ENCODE data around the gene PTGFR.

DNA sequence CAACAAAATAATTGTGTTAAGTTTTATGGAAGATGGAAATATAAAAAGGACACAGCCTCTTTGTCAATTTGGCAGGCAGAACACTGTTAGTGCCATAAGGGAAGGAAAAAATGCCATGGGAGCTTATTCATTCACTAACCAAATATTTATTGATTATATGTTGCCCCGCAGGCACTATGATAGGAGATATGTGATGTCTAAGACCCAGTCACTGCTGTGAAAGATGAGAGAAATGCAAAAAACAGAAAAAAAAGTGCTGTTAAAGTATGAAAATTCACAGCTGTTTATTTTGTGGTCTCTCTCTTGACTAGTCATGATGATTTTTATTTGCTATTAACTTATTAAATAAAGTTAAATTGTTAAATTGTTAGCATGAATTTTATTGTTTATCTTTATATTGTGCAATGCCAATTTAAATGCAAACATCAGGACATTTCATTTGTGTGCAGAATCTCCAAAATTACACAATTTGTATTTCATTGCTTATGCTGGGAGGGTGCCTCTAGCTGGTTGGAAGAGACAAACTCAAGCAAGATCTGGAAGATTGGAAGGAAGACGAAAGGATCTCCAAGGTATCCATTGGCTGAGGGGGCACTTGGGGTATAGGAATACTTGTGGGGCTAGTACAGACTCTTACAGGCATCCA, 17.8 kb upstream of the PTGFR start:
- TF ChIP-seq POLR2A (IDR thresholded peaks at IDR 0.05): no peak
- TF ChIP-seq, protein P1, sequence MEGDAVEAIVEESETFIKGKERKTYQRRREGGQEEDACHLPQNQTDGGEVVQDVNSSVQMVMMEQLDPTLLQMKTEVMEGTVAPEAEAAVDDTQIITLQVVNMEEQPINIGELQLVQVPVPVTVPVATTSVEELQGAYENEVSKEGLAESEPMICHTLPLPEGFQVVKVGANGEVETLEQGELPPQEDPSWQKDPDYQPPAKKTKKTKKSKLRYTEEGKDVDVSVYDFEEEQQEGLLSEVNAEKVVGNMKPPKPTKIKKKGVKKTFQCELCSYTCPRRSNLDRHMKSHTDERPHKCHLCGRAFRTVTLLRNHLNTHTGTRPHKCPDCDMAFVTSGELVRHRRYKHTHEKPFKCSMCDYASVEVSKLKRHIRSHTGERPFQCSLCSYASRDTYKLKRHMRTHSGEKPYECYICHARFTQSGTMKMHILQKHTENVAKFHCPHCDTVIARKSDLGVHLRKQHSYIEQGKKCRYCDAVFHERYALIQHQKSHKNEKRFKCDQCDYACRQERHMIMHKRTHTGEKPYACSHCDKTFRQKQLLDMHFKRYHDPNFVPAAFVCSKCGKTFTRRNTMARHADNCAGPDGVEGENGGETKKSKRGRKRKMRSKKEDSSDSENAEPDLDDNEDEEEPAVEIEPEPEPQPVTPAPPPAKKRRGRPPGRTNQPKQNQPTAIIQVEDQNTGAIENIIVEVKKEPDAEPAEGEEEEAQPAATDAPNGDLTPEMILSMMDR (IDR thresholded peaks at IDR 0.05): no peak
